Measurements from ENCODE around the gene COL4A1.

Gene COL4A1

GRCh38 chr13:110274687-110275086 is 32.3 kb downstream of the COL4A1 start:
- Mint-ChIP-seq H3K9me3 (ENCODE audit: low read depth) (no peaks in the 10 kb centered on the region), H3K4me1 (ENCODE audit: low read depth) (no peaks in the 10 kb centered on the region), H3K27ac (no peak overlapping the region), H3K4me3 (no peak overlapping the region), H3K27me3 (peaks cover 2% of the 10 kb centered on the region), H3K36me3 (no peaks in the 10 kb centered on the region)

DNA sequence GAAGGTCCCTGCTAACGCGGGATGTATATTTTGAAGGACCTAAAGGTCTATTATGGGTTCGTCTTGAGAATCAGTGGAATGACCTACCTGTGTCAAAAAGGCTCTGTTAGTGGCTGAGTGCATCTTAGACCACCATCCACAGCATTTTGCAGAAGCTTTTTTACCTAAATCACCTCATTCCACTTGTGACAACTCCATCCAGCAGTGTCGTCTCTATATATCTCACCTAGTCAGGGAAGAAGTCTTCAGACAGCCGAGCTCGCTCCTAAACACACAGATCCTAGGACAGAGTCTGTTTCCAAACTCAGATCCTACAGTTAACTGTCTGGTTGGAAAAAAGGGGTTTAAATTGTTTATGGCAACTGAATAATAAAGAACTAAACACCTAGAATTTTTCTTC is 33.7 kb downstream of the COL4A1 start:
- no peaks in the 10 kb centered on the region for H3K27me3 Mint-ChIP-seq
- no peaks in the 10 kb centered on the region for H3K4me1 Mint-ChIP-seq (ENCODE audit: low read depth)
- H3K36me3 Mint-ChIP-seq, result no peaks in the 10 kb centered on the region
- no peaks in the 10 kb centered on the region for H3K9me3 Mint-ChIP-seq (ENCODE audit: low read depth)
- H3K4me3 Mint-ChIP-seq, result no peak overlapping the region
- H3K27ac Mint-ChIP-seq, result no peak overlapping the region

GRCh38 chr13:110272651-110273050 is 34.3 kb downstream of the COL4A1 start:
- no peak overlapping the region for H3K27ac Mint-ChIP-seq
- H3K36me3 Mint-ChIP-seq, result no peaks in the 10 kb centered on the region
- H3K4me3 Mint-ChIP-seq, result no peak overlapping the region
- no peaks in the 10 kb centered on the region for H3K4me1 Mint-ChIP-seq (ENCODE audit: low read depth)
- no peaks in the 10 kb centered on the region for H3K9me3 Mint-ChIP-seq (ENCODE audit: low read depth)
- H3K27me3 Mint-ChIP-seq, result no peaks in the 10 kb centered on the region

DNA sequence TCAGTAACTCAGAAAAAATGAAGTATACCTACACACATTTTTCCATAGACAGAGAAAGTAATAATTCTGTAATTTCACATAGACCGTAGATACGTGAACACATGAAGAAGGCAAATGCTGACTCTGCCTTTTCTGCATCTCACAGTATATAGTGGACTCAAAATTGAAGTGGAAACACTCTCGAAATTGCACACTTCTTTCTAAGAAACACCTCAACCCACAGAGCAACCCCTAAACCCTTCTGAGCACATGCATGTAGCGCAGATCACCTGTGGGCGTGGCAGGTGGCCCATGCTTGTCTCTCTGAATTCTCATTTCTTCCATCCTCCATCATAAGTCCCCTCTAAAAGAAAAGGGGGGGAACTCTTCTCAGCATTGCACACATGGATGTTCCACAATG is 34.7 kb downstream of the COL4A1 start:
- Mint-ChIP-seq H3K27me3 (no peaks in the 10 kb centered on the region), H3K9me3 (ENCODE audit: low read depth) (no peaks in the 10 kb centered on the region), H3K4me1 (ENCODE audit: low read depth) (no peaks in the 10 kb centered on the region), H3K4me3 (no peak overlapping the region), H3K36me3 (no peaks in the 10 kb centered on the region), H3K27ac (no peak overlapping the region)

- Mint-ChIP-seq H3K27ac (no peak overlapping the region), H3K4me1 (ENCODE audit: low read depth) (no peaks in the 10 kb centered on the region), H3K4me3 (no peak overlapping the region), H3K27me3 (no peaks in the 10 kb centered on the region), H3K9me3 (ENCODE audit: low read depth) (no peaks in the 10 kb centered on the region), H3K36me3 (no peaks in the 10 kb centered on the region)
These were observed 35.6 kb downstream of the COL4A1 start for GRCh38 chr13:110271313-110271712.

DNA sequence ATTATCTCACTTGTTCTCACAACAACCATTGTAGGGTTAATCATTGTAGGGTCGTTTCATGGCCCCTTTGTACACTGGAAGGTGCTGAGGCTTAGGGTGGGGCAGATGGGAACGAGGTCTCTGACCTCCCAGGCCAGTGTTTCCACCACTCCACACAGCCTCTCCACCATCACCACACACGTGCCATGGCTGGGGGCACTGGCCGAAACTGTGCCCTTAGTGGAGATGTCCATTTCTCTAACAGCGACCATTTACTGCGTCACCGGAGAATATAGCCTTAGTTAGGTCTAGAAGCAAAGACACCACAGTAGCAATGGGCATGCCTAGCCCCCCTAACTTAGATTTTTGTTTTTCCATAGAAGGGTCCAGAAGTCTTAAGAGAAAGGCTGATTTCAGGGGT is 36.5 kb downstream of the COL4A1 start:
- H3K27me3 Mint-ChIP-seq, result no peaks in the 10 kb centered on the region
- no peaks in the 10 kb centered on the region for H3K4me1 Mint-ChIP-seq (ENCODE audit: low read depth)
- no peak overlapping the region for H3K4me3 Mint-ChIP-seq
- H3K36me3 Mint-ChIP-seq, result no peaks in the 10 kb centered on the region
- H3K27ac Mint-ChIP-seq, result no peak overlapping the region
- H3K9me3 Mint-ChIP-seq (ENCODE audit: low read depth), result no peaks in the 10 kb centered on the region

- Mint-ChIP-seq H3K36me3 (no peaks in the 10 kb centered on the region), H3K27ac (no peak overlapping the region), H3K27me3 (peaks cover 4% of the 10 kb centered on the region), H3K4me1 (ENCODE audit: low read depth) (no peaks in the 10 kb centered on the region), H3K9me3 (ENCODE audit: low read depth) (no peaks in the 10 kb centered on the region), H3K4me3 (no peak overlapping the region)
These were observed 37.3 kb downstream of the COL4A1 start for GRCh38 chr13:110269509-110270185.

GRCh38 chr13:110268576-110269185 is 38.3 kb downstream of the COL4A1 start:
- Mint-ChIP-seq H3K27ac (no peak overlapping the region), H3K9me3 (ENCODE audit: low read depth) (no peaks in the 10 kb centered on the region), H3K27me3 (peaks cover 5% of the 10 kb centered on the region), H3K4me1 (ENCODE audit: low read depth) (no peaks in the 10 kb centered on the region), H3K36me3 (no peaks in the 10 kb centered on the region), H3K4me3 (no peak overlapping the region)

GRCh38 chr13:110268061-110268460 is 38.9 kb downstream of the COL4A1 start:
- Mint-ChIP-seq H3K4me3 (no peak overlapping the region), H3K27me3 (peaks cover 5% of the 10 kb centered on the region), H3K9me3 (ENCODE audit: low read depth) (no peaks in the 10 kb centered on the region), H3K4me1 (ENCODE audit: low read depth) (no peaks in the 10 kb centered on the region), H3K27ac (no peak overlapping the region), H3K36me3 (no peaks in the 10 kb centered on the region)

DNA sequence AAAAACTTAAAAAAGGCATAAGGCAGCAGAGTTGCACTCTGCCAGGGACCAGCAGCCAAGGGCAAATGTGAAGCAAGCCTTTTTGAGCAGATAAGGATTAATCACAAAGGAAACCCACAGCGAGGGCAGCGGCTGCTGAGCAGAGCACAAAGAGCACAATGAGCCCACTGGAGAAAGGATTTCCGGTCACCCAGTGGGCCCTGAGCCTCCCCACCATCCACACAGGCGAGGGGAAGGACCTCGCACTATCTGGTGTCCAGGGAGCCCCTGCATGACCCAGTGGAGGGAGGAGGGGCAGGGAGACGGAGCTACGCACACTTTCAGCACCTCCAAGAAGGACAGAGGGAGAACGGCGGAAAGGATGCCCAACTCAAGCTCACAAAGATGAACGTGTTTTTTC is 40.0 kb downstream of the COL4A1 start:
- Mint-ChIP-seq H3K27me3 (peaks cover 13% of the 10 kb centered on the region), H3K4me1 (ENCODE audit: low read depth) (no peaks in the 10 kb centered on the region), H3K27ac (no peak overlapping the region), H3K9me3 (ENCODE audit: low read depth) (no peaks in the 10 kb centered on the region), H3K36me3 (no peaks in the 10 kb centered on the region), H3K4me3 (no peak overlapping the region)

GRCh38 chr13:110266431-110266809 is 40.5 kb downstream of the COL4A1 start:
- no peak overlapping the region for H3K27ac Mint-ChIP-seq
- H3K36me3 Mint-ChIP-seq, result no peaks in the 10 kb centered on the region
- no peak overlapping the region for H3K4me3 Mint-ChIP-seq
- no peaks in the 10 kb centered on the region for H3K9me3 Mint-ChIP-seq (ENCODE audit: low read depth)
- H3K27me3 Mint-ChIP-seq, result peaks cover 13% of the 10 kb centered on the region
- H3K4me1 Mint-ChIP-seq (ENCODE audit: low read depth), result no peaks in the 10 kb centered on the region

GRCh38 chr13:110265682-110266430 is 41.1 kb downstream of the COL4A1 start:
- peaks cover 13% of the 10 kb centered on the region for H3K27me3 Mint-ChIP-seq
- H3K4me1 Mint-ChIP-seq (ENCODE audit: low read depth), result no peaks in the 10 kb centered on the region
- H3K4me3 Mint-ChIP-seq, result no peak overlapping the region
- H3K9me3 Mint-ChIP-seq (ENCODE audit: low read depth), result no peaks in the 10 kb centered on the region
- H3K27ac Mint-ChIP-seq, result no peak overlapping the region
- no peaks in the 10 kb centered on the region for H3K36me3 Mint-ChIP-seq

DNA sequence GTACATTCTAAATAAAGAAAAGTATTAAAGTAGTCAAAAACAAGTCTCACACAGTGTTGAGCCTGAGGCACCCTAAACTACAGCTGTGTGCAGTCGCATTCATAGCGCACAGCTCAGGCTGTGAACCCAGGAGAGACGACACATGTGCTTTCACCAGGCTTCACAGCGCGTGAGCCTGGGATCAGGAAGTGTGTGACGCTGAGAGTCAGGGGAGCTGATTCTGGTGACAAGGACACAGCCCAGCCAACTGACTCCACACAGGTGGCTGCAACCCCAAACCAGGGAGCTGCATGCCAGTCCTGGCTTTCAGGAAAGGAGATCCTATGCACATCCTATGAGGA is 41.6 kb downstream of the COL4A1 start:
- Mint-ChIP-seq H3K27ac (no peak overlapping the region), H3K36me3 (no peaks in the 10 kb centered on the region), H3K9me3 (ENCODE audit: low read depth) (no peaks in the 10 kb centered on the region), H3K4me3 (no peak overlapping the region), H3K27me3 (peaks cover 16% of the 10 kb centered on the region), H3K4me1 (ENCODE audit: low read depth) (no peaks in the 10 kb centered on the region)

DNA sequence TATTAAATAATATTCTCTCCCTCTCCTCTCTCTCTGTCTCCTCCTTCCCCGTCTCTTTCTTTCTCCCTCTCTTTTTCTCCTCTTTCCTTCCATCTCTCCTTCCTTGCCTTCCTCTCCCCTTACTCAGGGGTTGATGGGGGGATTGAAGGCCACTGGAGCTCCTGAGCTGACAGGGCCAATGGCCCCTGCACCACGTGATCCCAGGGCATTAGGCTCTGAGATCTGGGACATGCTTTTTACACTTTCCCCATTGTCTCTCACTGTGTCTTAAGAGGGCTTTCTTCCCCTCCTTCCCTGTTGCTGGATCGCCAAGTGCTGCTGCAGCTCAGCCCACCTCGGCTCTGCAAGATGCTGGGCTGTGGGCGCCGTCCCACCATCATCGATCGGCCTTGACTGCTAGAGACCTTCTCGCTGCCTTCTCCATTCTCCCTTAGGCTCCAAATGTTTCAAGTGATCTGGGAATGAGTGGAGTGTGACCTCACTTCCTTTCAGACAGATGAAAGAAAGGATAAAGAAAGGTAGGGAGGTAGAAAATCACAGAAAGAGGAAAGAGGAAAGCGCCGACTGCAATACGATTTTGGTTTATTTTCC is 42.2 kb downstream of the COL4A1 start:
- Mint-ChIP-seq H3K27ac (no peak overlapping the region), H3K36me3 (no peaks in the 10 kb centered on the region), H3K4me1 (ENCODE audit: low read depth) (no peaks in the 10 kb centered on the region), H3K9me3 (ENCODE audit: low read depth) (no peaks in the 10 kb centered on the region), H3K4me3 (no peak overlapping the region), H3K27me3 (peaks cover 21% of the 10 kb centered on the region)

- Mint-ChIP-seq H3K27me3 (peaks cover 23% of the 10 kb centered on the region), H3K4me1 (ENCODE audit: low read depth) (no peaks in the 10 kb centered on the region), H3K36me3 (no peaks in the 10 kb centered on the region), H3K4me3 (no peak overlapping the region), H3K27ac (no peak overlapping the region), H3K9me3 (ENCODE audit: low read depth) (no peaks in the 10 kb centered on the region)
These were observed 43.1 kb downstream of the COL4A1 start for GRCh38 chr13:110263888-110264287.
